ENCODE results near the gene PRODH. TPM values are rescaled to one million over a fixed set of nuclear protein-coding genes. Genes with fewer than 3 reads are reported as not detected.
"Not testable (repeated sequence)": the region's sequence is repeated elsewhere in the genome, so short reads cannot be mapped to it uniquely, and the experiment has no call there.

PRODH gene
- total and polyA plus RNA-seq, 2 donors (not counting 3 experiments of a cell fraction or from before 2014, with no cell fraction given) = not detected

GRCh38 chr22:18911535-18911934 is 24.6 kb downstream of the PRODH start:
- DNase-seq (ENCODE audit: low read depth, low spot score); POLR2A ChIA-PET; H3K27ac ChIP-seq (ENCODE audit: insufficient read depth, low read depth, low read length); H3K36me3 ChIP-seq (ENCODE audit: control insufficient read depth in 2 of 2, extremely low read depth in 1 of 2, insufficient read depth in 2 of 2, low read length in 2 of 2); FAIRE-seq; CTCF ChIA-PET; H3K4me2 ChIP-seq (ENCODE audit: insufficient read depth, low read length); BruUV-seq (replicated peaks); H3K27me3 ChIP-seq (ENCODE audit: control insufficient read depth in 2 of 2, insufficient read depth in 2 of 2, low read length in 2 of 2); H4K20me1 ChIP-seq (replicated peaks; ENCODE audit: control insufficient read depth, extremely low read depth, insufficient read depth, low read length); H3K4me3 ChIP-seq (replicated peaks in 1 of 3; ENCODE audit: insufficient read depth in 1 of 3, low read depth in 1 of 3, low read length in 3 of 3); H3K9ac ChIP-seq (replicated peaks; ENCODE audit: extremely low read depth, insufficient read depth, low read length); H3K9me1 ChIP-seq (replicated peaks; ENCODE audit: control insufficient read depth, extremely low read depth, insufficient read depth, low read length); H3K9me3 ChIP-seq (replicated peaks; ENCODE audit: control insufficient read depth, insufficient read depth, low read length); H2AFZ ChIP-seq (ENCODE audit: low read depth, low read length); H3K4me1 ChIP-seq (ENCODE audit: control insufficient read depth, extremely low read depth, insufficient read depth, low read length); dilution Hi-C loops (cut with MboI; ENCODE audit: extremely low pct_ligation_motif_present, low sequenced_read_pairs); H3K79me2 ChIP-seq (ENCODE audit: control insufficient read depth, insufficient read depth, low read length); intact Hi-C loops (cut with micrococcal nuclease): not testable (repeated sequence)

- ChIA-PET CTCF (interaction anchor here (1.7 kb wide), 1 partner anchor 20 kb away, joined by 5 read pairs; no protein-coding TSS in a partner anchor), POLR2A (no interaction called here)
- Histone ChIP-seq H3K9me1 (replicated peaks; ENCODE audit: control insufficient read depth, extremely low read depth, insufficient read depth, low read length) (no peaks in the 10 kb centered on the region), H3K36me3 (ENCODE audit: control insufficient read depth in 2 of 2, extremely low read depth in 1 of 2, insufficient read depth in 2 of 2, low read length in 2 of 2) (no peaks in the 10 kb centered on the region), H3K9ac (replicated peaks; ENCODE audit: extremely low read depth, insufficient read depth, low read length) (no peak overlapping the region), H3K9me3 (replicated peaks; ENCODE audit: control insufficient read depth, insufficient read depth, low read length) (no peaks in the 10 kb centered on the region), H3K79me2 (ENCODE audit: control insufficient read depth, insufficient read depth, low read length) (no peaks in the 10 kb centered on the region), H2AFZ (ENCODE audit: low read depth, low read length) (no peak overlapping the region), H3K4me2 (ENCODE audit: insufficient read depth, low read length) (no peak overlapping the region), H3K4me3 (replicated peaks in 1 of 3; ENCODE audit: insufficient read depth in 1 of 3, low read depth in 1 of 3, low read length in 3 of 3) (no peak overlapping the region), H3K27ac (ENCODE audit: insufficient read depth, low read depth, low read length) (no peak overlapping the region), H4K20me1 (replicated peaks; ENCODE audit: control insufficient read depth, extremely low read depth, insufficient read depth, low read length) (no peaks in the 10 kb centered on the region), H3K4me1 (ENCODE audit: control insufficient read depth, extremely low read depth, insufficient read depth, low read length) (no peaks in the 10 kb centered on the region), H3K27me3 (ENCODE audit: control insufficient read depth in 2 of 2, insufficient read depth in 2 of 2, low read length in 2 of 2) (no peaks in the 10 kb centered on the region)
- no TSS peak for BruUV-seq (replicated peaks)
- dilution Hi-C loops (cut with MboI; ENCODE audit: extremely low pct_ligation_motif_present, low sequenced_read_pairs) (no loop called here), intact Hi-C loops (cut with micrococcal nuclease) (no loop called here)
- DNase-seq (ENCODE audit: low read depth, low spot score) (no peak), FAIRE-seq (no peak)
- TF ChIP-seq MYC (IDR thresholded peaks at IDR 0.05; ENCODE audit: low read depth, low read length) = no peak
- no peak for TF ChIP-seq MAX (IDR thresholded peaks at IDR 0.05; ENCODE audit: insufficient read depth, insufficient read length)
- TF ChIP-seq POLR2A (IDR thresholded peaks at IDR 0.05; ENCODE audit: low read depth, low read length) = no peak
These were observed 26.5 kb downstream of the PRODH start for GRCh38 chr22:18909556-18909955.

Data from endothelial cell of umbilical vein (primary cell).